Activated T-cell treated with anti-CD3 and anti-CD28 coated beads, Interleukin-2, amount 50 U/mL, for 48 hours (primary cell): ENCODE measurements around the gene MAP2K1.
"Not testable (repeated sequence)": the region's sequence is repeated elsewhere in the genome, so short reads cannot be mapped to it uniquely, and the experiment has no call there.

Experiments used
- DNase-seq, 2 experiments: peaks; one replicate each; pipeline ENCODE4 v3.0.0-alpha.2; 2020

Gene MAP2K1

GRCh38 chr15:66429117-66429516 is 42.4 kb downstream of the MAP2K1 start:
- DNase-seq: no peak

GRCh38 chr15:66429546-66429945 is 42.8 kb downstream of the MAP2K1 start:
- no peak for DNase-seq

- no peak for DNase-seq
Measured at GRCh38 chr15:66430627-66431255, 44.0 kb downstream of the MAP2K1 start.

DNA sequence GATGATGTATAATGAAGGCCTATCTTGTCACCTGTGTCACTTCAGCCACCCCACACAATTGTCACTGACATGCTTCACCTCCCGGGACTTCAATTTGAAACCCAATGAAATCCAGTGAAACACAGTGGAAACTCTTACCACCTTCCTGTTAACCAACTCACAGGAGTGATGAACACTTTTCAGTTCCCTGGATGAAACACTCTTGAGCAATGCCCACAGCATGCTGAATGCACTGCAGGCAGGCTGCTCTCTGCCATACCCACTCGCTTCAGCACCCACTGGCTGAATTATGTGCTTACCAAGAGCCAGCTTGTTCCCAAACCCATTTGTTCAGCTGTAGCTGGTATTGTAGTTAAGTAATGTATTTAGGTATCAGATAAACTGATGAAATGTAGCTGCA is 47.0 kb downstream of the MAP2K1 start:
- DNase-seq: no peak

- no peak for DNase-seq
Measured at GRCh38 chr15:66440501-66440900, 53.8 kb downstream of the MAP2K1 start.

DNA sequence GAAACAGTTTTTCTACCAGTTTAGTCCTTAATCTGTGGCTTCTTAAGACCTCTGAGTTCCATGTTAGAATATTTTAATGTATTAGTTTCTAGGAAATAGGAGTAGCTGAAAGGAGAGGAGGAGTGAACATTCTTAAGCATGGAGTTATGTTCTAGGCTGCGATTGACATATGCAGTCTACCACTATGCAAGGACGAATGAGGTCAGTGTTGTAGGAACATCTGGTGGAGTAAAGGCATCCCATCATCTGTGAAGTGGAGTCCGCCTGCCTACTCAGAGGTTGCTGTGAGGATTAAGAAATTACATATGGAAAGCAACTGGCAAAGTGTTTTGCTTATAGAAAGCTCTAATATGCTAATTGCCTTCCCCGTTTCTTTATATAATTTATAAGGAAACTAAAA is 65.7 kb downstream of the MAP2K1 start:
- no peak for DNase-seq

GRCh38 chr15:66452971-66453580 is 66.4 kb downstream of the MAP2K1 start:
- no peak for DNase-seq

DNA sequence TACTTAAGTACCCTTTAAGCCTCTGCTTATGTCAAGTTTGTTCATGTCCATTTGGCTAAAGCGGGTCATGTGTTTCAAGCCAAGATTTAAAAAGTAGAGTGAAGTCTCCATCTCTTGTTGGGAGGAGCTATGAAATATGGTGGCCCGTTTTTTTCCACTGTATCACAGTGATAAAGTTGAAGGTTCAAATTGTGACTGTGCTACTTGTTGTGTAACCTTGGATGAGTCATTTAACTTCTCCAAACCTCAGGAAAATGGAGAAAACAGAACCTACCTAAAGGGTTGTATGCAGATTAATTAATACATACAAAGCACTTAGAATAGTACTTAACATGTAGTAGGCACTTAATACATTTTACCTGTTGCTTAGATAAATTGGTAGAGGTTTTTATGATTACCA is 67.4 kb downstream of the MAP2K1 start:
- DNase-seq: no peak

DNA sequence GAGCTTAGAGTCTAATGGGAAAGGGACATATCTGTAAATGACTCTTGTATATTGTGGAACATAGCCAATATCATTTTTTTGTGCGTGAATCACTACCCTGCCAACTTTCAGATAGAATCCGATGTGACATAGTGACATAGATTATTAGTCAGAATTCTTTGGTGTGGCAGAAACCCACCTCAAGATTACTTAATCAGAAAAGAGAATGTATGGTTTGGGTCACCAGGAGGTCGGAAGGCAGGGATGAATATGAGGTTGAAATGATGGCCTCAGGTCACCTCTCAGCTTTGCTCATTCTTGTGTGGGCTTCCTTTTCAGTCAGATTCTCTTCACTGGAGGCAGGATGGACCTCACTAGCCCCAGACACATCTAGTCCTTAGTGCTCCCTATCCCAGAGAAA is 69.5 kb downstream of the MAP2K1 start:
- peak; percentile 29 to 37 for DNase-seq

DNA sequence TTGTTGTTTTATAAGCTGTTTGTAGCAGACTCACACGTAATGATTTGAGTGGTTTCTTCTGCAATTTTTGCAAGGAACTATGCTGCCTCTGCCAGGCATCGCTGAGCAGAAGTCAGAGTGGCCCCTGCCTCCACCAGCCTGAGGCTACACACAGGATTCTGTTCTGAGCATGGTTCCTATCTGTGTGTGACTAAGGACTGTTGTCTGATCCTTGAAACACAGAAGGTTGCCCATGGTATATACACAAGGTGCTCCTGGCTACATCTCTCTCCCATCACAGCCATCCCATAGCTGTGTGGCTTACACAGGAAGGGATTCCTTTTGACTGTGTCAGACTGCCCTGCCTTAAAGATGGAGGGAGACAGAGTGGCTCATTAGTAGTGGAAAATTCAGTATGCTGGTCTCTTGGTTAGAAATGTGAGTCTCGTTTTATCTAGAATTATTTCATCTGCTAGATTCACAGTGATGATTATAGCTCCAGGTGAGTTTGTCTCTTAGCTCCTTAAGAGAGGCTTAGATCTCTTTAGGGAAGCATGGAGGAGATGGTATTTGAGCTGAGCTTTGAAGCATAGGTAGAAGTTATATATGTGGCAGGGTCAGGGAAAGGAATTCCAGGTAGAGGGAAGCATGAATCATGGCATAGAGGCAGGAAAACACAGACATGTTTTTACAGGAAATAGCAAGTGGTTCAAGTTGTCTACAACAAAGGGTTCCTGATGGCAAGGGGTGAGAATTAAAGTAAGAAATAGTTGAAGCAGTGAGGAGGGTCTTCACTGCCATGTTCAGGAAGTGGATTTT is 73.3 kb downstream of the MAP2K1 start:
- DNase-seq: no peak

DNA sequence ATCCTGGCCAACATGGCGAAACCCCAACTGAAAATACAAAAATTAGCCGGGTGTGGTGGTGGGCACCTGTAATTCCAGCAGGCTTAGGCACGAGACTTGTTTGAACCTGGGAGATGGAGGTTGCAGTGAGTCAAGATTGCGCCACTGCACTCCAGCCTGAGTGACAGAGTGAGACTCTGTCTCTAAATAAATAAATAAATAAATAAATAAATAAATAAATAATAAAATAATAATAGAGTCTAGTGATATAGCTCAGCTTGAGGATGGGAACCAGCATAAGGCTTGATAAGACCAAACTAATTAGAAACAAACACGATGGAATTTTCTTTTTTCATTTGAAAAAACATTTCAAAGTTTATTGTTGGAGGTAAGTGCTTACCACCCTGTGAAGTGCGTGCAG is 74.6 kb downstream of the MAP2K1 start:
- DNase-seq: not testable (repeated sequence)

- DNase-seq: no peak
Measured at GRCh38 chr15:66461917-66462316, 75.2 kb downstream of the MAP2K1 start.

- DNase-seq: no peak
Measured at GRCh38 chr15:66462627-66463026, 75.9 kb downstream of the MAP2K1 start.

GRCh38 chr15:66465294-66465693 is 78.6 kb downstream of the MAP2K1 start:
- not testable (repeated sequence) for DNase-seq

GRCh38 chr15:66467162-66468040 is 80.7 kb downstream of the MAP2K1 start:
- DNase-seq: not testable (repeated sequence)

DNA sequence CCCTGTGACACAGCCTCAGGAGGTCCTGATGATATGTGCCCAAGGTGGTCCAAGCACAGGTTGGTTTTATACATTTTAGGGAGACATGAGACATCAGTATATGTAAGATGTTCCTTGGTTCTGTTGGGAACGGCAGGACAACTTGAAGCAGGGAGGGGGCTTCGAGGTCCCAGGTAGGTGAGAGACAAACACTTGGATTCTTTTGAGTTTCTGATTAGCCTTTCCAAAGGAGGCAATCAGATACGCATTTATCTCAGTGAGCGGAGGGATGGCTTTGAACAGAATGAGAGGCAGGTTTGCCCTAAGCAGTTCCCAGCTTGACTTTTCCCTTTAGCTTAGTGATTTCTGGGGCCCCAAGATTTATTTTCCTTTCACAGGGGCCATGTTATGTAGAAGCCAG is 84.1 kb downstream of the MAP2K1 start:
- DNase-seq: not testable (repeated sequence)

GRCh38 chr15:66472176-66472999 is 85.7 kb downstream of the MAP2K1 start:
- DNase-seq: peak in 1 of 2 experiments; percentile 32

DNA sequence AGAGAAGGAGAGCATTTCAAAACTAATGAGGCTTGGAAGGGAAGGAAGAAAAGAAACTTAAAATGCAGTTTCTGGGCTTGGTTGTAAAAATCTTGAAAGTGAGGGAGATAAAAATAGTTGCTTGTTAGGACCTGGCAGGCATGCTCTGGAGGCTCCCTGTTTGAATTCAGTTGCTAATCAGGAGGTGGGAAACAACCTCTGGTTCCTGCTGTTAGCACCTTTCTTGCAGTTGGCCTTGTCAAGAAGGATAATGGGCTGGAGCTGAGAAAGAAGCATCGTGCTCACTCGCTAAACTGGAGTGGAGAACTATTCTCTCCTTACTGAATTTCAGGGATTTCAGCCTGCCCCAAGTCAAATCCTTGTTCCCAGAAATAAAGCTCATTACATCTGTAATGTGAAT is 87.4 kb downstream of the MAP2K1 start:
- no peak for DNase-seq

- no peak for DNase-seq
Measured at GRCh38 chr15:66474963-66475362, 88.3 kb downstream of the MAP2K1 start.

DNA sequence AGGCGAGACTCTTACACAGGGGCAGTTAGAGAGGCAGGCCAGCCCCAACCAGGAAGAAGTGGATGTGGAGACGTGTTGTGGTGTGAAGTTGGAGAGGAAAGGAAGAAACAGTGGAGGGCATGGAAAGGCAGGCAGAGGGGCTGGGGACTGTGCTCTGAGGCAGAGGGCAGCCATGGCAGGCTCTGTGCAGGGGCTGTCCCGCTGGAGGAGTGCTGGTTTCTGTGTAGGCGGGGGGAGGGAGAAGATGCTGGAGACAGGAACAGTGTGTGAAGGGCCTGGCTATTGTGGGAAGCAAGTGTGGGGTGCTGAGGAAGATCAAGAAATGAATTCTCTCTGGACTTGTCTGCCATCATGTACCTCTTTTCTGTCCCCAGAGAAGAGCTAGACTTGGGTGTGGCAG is 89.8 kb downstream of the MAP2K1 start:
- DNase-seq: no peak

DNA sequence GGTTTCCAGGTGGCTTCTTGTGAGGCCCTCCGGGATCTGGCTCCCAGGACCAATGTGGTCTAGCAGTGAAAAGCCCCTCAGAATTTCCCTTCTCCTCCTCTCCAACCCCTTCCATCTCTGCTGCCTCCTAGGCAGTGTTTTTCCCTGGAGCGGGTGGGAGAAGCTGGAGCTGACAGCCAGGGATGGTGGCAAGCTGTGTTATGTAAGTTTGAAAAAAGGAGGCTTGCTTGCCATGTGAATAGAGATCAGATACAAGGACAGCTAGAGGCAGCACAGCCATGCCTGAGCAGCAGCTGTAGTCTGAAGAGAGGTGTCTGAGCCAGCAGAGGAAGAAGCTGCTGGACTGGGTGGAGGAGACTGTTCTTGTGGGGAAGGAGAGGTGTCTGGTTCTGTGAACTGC is 90.3 kb downstream of the MAP2K1 start:
- DNase-seq: no peak

DNA sequence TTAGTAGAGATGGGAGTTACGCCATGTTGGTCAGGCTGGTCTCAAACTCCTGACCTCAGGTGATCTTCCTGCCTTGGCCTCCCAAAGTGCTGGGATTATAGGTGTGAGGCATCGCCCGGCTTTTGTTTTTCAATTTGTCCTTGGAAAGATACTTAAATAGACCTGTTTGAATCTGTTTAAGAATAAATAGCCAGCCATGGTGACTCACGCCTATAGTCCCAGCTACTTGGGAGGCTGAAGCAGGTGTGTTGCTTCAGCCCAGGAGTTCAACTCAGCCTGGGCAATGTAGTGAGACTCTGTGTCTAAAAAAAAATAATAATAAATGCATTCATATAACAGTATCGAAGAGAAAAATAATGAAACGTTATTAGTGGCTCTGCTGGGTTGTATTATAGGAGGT is 93.6 kb downstream of the MAP2K1 start:
- DNase-seq: no peak
